ENCODE results near the gene CHRNA7.

CHRNA7 gene

GRCh38 chr15:32029862-32030781 is at the start of gene CHRNA7:
Gene CHRNA7 (plus strand): TSS chr15:32030515. CDS start chr15:32030595, 80 bp downstream.
- DNase-seq (ENCODE audit: low read depth), result no peak

- DNase-seq (ENCODE audit: low read depth), result no peak
Measured at GRCh38 chr15:31985607-31986006, 44.7 kb upstream of the CHRNA7 start.

GRCh38 chr15:31993062-31993461 is 37.3 kb upstream of the CHRNA7 start:
- no peak for DNase-seq (ENCODE audit: low read depth)

GRCh38 chr15:31997711-31998110 is 32.6 kb upstream of the CHRNA7 start:
- DNase-seq (ENCODE audit: low read depth), result no peak

GRCh38 chr15:32003558-32003957 is 26.8 kb upstream of the CHRNA7 start:
- DNase-seq (ENCODE audit: low read depth), result no peak

GRCh38 chr15:32004249-32004648 is 26.1 kb upstream of the CHRNA7 start:
- no peak for DNase-seq (ENCODE audit: low read depth)

DNA sequence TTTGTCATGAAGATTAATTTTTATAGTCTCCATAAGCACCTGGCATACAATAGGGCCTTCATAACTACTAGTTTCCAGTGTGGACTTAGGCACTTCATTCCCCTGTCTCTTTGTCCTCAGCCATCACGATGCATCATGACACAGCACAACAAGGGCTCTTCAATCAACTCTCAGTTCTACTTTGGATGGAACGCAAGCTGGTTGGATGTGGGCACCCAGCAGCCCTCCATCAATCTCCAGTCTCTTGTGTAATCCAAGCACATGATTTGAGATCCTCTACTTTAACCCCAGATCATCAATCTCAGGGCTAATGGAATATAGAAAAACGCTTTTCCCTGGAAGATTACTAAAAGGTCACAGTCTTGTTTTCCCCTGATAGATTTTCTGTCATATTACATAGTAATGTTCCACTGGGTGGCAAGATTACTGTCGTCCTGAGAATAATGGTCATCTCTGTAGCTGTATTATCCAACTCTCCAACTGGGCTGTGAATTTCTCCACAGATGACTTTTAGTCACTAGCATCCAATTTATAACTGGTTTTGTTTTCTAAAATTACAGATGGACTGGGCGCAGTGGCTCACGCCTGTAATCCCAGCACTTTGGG is 22.9 kb upstream of the CHRNA7 start:
- DNase-seq (ENCODE audit: low read depth), result no peak

- no peak for DNase-seq (ENCODE audit: low read depth)
Measured at GRCh38 chr15:32014953-32015352, 15.4 kb upstream of the CHRNA7 start.

DNA sequence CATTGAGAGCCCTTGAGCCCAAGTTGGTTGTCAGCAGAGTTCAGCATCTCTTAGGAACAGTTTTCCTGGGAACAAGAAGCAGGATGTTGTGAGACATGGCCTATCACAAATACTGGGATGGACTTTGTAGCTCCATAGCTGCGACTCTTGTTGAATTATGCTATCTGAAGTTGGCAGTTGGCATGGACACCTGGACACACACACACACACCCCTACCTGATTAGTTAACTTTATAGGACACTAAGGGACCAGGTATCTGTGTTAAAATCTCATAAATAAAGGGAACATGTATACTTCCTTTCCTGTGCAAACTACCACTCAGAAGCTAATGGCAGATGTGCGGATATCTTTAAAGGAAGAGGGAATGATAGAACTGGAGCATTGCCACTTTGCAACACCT is 10.2 kb upstream of the CHRNA7 start:
- no peak for DNase-seq (ENCODE audit: low read depth)

DNA sequence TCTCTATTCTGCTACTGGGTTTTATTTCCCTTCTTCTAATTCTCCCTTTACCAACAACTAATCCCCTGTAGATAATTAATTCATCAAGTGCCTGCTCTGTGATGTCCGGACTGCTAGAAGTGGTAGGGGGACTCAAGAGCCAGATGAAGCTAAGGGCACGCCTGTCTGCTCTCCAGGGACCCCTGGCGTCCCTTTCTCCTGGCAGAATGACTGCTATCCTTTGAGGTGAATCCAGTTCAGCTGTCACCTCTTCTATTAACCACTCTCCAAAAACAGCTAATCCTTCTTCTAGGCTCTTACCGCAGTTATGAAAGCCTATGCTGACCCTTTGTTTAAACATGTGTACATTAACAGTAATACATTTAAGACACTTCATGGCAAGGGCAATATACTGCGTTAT is 1.4 kb upstream of the CHRNA7 start:
- no peak for DNase-seq (ENCODE audit: low read depth)

- DNase-seq (ENCODE audit: low read depth), result no peak
Measured at GRCh38 chr15:32029409-32029861, 880 bp upstream of the CHRNA7 start.

DNA sequence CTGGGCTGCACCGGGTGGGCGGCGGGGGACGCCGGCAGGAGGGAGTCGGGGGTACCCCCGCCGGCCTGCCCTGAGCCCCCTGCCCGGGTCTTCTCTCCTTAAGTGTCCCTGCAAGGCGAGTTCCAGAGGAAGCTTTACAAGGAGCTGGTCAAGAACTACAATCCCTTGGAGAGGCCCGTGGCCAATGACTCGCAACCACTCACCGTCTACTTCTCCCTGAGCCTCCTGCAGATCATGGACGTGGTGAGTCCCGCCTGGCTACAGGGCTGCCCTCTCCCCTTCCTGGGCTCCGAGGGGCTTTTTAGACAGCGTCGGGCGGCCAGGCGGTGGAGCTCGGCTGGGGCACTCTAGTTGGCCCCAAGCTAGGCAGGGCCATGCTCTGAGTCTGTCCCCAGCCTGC is 480 bp downstream of the CHRNA7 start:
- no peak for DNase-seq (ENCODE audit: low read depth)

- no peak for DNase-seq (ENCODE audit: low read depth)
Measured at GRCh38 chr15:32033186-32033890, 3.0 kb downstream of the CHRNA7 start.

DNA sequence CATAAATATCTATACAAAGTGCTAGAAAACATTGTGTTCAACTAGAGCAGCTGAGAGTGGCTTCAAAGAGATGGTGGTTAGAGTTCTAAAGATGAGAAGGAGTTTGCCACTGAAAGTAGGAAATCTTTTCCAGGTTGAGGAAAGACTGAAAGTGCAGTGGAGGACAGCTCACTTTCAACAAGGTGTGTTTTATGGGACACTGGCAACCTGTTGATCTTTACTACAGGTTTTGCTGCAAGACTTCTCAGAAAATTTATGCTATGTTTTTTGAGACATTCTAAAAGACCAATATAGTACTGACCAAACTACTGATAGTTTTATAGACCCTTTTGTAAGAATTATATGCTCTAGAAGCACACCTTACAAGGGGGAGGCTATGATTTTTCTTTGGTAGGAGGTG is 3.8 kb downstream of the CHRNA7 start:
- no peak for DNase-seq (ENCODE audit: low read depth)

- no peak for DNase-seq (ENCODE audit: low read depth)
Measured at GRCh38 chr15:32035285-32035684, 5.0 kb downstream of the CHRNA7 start.

DNA sequence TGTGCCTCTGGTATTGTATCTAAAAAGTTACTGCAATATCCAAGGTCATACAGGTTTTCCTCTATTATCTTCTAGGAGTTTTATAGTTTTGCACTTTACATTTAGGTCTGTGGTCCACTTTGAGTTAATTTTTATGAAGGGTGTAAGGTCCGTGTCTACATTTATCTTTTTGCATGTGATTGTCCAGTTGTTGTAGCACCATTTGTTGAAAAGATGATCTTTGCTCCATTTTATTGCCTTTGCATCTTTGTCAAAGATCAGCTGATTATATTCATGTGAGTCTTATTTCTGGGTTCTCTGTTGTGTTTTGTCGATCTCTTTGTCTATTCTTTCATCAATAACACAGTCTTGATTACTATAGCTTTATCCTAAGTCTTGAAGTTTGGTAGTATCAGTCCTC is 6.7 kb downstream of the CHRNA7 start:
- DNase-seq (ENCODE audit: low read depth), result no peak

DNA sequence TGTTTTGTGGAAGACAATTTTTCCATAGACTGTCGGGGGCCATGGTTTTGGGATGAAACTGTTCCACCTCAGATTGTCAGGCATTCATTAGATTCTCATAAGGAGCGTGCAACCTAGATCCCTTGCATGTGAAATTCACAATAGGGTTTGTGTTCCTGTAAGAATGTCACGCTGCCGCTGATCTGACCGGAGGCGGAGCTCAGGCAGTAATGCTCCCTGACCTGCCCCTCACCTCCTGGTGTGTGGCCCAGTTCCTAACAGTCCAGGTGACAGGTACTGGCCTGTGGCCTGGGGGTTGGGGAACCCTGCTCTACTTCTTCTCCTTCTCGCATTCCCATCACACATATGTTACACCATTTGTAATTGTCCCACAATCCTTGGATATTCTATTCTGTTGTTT is 11.0 kb downstream of the CHRNA7 start:
- no peak for DNase-seq (ENCODE audit: low read depth)

GRCh38 chr15:32042269-32042972 is 12.1 kb downstream of the CHRNA7 start:
- DNase-seq (ENCODE audit: low read depth), result no peak

DNA sequence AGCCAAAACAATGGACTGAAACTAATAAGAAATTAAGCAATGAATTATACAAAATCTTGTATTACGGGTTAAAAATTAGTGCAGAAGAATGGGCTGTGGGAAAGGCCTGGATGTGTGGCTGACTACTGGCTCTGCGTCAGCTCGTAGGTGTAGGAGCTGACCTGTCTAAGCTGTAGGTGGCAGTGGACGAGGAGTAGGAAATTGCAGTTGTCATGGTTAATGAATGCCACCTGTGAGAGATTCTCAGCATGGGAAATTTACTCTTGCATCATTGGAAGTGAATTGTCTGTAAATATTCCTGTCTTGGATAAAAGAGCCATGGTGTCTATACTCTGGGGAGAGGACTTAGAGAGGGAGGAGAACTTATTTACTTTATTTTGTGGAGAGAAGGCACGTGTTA is 23.4 kb downstream of the CHRNA7 start:
- DNase-seq (ENCODE audit: low read depth), result no peak

GRCh38 chr15:32057876-32058425 is 27.6 kb downstream of the CHRNA7 start:
- no peak for DNase-seq (ENCODE audit: low read depth)

- DNase-seq (ENCODE audit: low read depth), result no peak
Measured at GRCh38 chr15:32060706-32061105, 30.4 kb downstream of the CHRNA7 start.

DNA sequence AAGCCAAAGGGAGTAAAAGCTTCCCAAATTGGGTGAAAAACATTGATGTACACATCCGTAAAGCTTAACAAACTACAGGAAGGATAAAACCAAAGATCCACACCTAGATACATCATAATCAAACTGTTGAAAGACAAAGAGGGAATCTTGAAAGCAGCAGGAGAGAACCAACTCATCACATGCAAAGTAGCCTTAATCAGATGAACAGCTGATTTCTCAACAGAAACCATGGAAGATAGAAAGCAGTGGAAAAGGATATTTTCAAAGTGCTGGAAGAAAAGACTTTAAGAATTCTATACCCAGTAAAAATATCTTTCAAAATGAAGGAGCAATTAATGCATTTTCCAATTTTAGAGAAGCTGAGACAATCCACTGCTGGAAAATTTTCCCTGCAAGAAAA is 36.8 kb downstream of the CHRNA7 start:
- no peak for DNase-seq (ENCODE audit: low read depth)
